RWPE2 (cell line): ENCODE data around the gene MSRB1.
A peak's percentile ranks its signal among the peaks of the same experiment; 100 is the strongest.

Experiments
- ATAC-seq: fragments of 200-7000 bp; cut with Tn5 transposase; 3 replicates; pipeline ENCODE4 v1.9.1; 2021; ENCODE audit warnings: low read depth
- DNase-seq: peaks from one replicate; pipeline ENCODE4 v3.0.0-alpha.2; 2020; ENCODE audit warnings: low spot score
- H3K27ac ChIP-seq: fragments of 450-650 bp; 2 replicates; pipeline ENCODE4 v1.5.1; 2017; ENCODE audit warnings: mild to moderate bottlenecking; ENCODE audit not compliant: poor library complexity, severe bottlenecking
- H3K27me3 ChIP-seq: fragments of 250-450 bp; sonication (Bioruptor Pico); 2 replicates; pipeline ENCODE4 v1.5.1; 2021; ENCODE audit warnings: mild to moderate bottlenecking, moderate library complexity; ENCODE audit not compliant: insufficient read depth, poor library complexity, severe bottlenecking
- H3K36me3 ChIP-seq: fragments of 250-450 bp; sonication (Bioruptor Pico); 2 replicates; pipeline ENCODE4 v1.5.1; 2020; ENCODE audit warnings: low read depth, mild to moderate bottlenecking, moderate library complexity
- H3K4me1 ChIP-seq: fragments of 250-450 bp; sonication (Bioruptor Pico); 2 replicates; pipeline ENCODE4 v1.5.1; 2021; ENCODE audit warnings: mild to moderate bottlenecking, moderate library complexity; ENCODE audit not compliant: insufficient read depth, poor library complexity, severe bottlenecking
- H3K4me3 ChIP-seq: fragments of 250-450 bp; sonication (Bioruptor Pico); 2 replicates; pipeline ENCODE4 v1.5.1; 2021; ENCODE audit warnings: mild to moderate bottlenecking, moderate library complexity; ENCODE audit not compliant: severe bottlenecking
- H3K9me3 ChIP-seq: fragments of 250-450 bp; sonication (Bioruptor Pico); 2 replicates; pipeline ENCODE4 v1.5.1; 2021; ENCODE audit warnings: mild to moderate bottlenecking, moderate library complexity; ENCODE audit not compliant: severe bottlenecking
- CTCF ChIP-seq: fragments of 450-650 bp; IDR thresholded peaks from one replicate; pipeline ENCODE4 v1.5.1; 2017; ENCODE audit warnings: mild to moderate bottlenecking, moderate library complexity; ENCODE audit not compliant: poor library complexity, severe bottlenecking

The MSRB1 gene

GRCh38 chr16:1907226-1907860 lies 35.7 kb downstream of the MSRB1 start:
- DNase-seq (no peak), ATAC-seq (no peak)
- H3K36me3 ChIP-seq, result no peaks in the 10 kb centered on the region
- TF ChIP-seq CTCF, result no peak
- no peak overlapping the region for H3K27ac ChIP-seq
- no peaks in the 10 kb centered on the region for H3K27me3 ChIP-seq
- no peak overlapping the region for H3K4me3 ChIP-seq
- H3K4me1 ChIP-seq, result no peaks in the 10 kb centered on the region
- H3K9me3 ChIP-seq, result no peaks in the 10 kb centered on the region

- no peaks in the 10 kb centered on the region for H3K36me3 ChIP-seq
- TF ChIP-seq CTCF, result no peak
- DNase-seq, result no peak
- no peaks in the 10 kb centered on the region for H3K4me1 ChIP-seq
- H3K9me3 ChIP-seq, result no peaks in the 10 kb centered on the region
- H3K27me3 ChIP-seq, result no peaks in the 10 kb centered on the region
- H3K27ac ChIP-seq, result no peak overlapping the region
- ATAC-seq, result no peak; the same call in 2 of the 3 replicates
- no peak overlapping the region for H3K4me3 ChIP-seq
Measured at GRCh38 chr16:1906846-1907165, 36.2 kb downstream of the MSRB1 start.

GRCh38 chr16:1906055-1906845 lies 36.7 kb downstream of the MSRB1 start:
- H3K36me3 ChIP-seq, result no peaks in the 10 kb centered on the region
- no peak for TF ChIP-seq CTCF
- DNase-seq (no peak), ATAC-seq (peak; percentile 11; the same call in 1 of the 3 replicates)
- no peak overlapping the region for H3K4me3 ChIP-seq
- H3K27me3 ChIP-seq, result no peaks in the 10 kb centered on the region
- H3K27ac ChIP-seq, result no peak overlapping the region
- no peaks in the 10 kb centered on the region for H3K9me3 ChIP-seq
- no peaks in the 10 kb centered on the region for H3K4me1 ChIP-seq

DNA sequence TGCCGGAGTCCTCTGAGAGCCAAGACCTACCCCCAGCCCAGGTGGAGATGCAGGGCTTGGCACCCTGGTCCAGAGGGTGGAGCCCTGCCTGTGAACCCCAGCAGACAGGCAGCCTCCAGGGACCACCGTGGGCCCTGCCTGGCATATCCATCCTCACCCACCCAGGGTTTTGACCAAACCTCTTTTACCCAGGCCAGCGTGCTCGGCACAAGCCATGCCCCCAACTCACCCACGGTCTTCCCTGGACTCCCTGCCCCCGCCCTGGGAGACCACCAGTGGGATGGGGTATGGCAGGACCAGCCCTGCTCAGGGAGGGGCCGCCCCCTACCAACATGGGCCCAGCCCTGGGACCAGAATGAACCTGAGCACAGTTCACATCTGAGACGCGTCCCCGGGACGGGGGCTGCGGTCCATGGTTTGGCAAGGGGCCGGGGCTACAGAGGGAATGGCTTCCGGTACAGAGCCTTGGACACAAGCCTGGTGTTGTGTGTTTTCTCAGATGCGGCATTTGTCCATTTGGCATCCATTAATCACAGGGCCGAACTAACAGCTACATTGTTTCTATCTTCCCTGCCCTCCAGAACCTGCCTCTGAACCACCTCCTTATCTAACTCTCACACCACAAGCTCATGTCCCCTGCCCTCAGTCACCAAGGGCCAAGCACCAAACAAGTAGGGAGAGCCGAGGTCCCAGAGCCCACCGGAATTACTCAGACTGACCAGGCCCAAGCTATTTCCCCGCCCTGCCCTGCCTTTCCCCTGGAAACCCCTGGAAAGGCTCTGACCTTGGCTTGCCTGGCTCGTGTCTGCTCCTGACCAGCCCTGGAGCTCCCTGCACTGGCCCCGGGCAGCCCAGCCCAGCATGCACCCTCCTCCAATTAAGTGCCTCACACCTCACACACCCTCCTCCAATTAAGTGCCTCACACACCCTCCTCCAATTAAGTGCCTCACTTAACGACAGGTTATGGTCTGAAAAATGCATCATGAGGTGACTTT lies 38.9 kb downstream of the MSRB1 start:
- Histone ChIP-seq H3K27me3 (no peaks in the 10 kb centered on the region), H3K36me3 (no peaks in the 10 kb centered on the region), H3K9me3 (no peaks in the 10 kb centered on the region), H3K4me1 (peaks cover 7% of the 10 kb centered on the region), H3K27ac (no peak overlapping the region), H3K4me3 (no peak overlapping the region)
- DNase-seq (no peak), ATAC-seq (no peak)
- no peak for TF ChIP-seq CTCF
